H1 (cell line): ENCODE data around the gene EGR4. TPM values are rescaled to one million over a fixed set of nuclear protein-coding genes. Genes with fewer than 3 reads are reported as not detected.
A peak's percentile ranks its signal among the peaks of the same experiment; 100 is the strongest.

Experiments
- CTCF ChIA-PET: fragments of 300-600 bp; sonication (Branson Sonifier 250); formaldehyde crosslinking; loops from one replicate; lab custom pipeline; 2021; ENCODE audit not compliant: partially characterized antibody; lab: Charles Lee
- POLR2A ChIA-PET: fragments of 300-600 bp; sonication (Branson Sonifier 250); formaldehyde crosslinking; loops from one replicate; lab custom pipeline; 2021; ENCODE audit warnings: inconsistent platforms; ENCODE audit not compliant: partially characterized antibody; lab: Charles Lee
- DNase-seq, 2 experiments: peaks; one replicate each; pipeline versions ENCODE4 v3.0.0 to v3.0.0-alpha.2; 2010 to 2022; ENCODE audit warnings: low spot score in 2 of 2, low read depth in 1 of 2, mixed read lengths in 1 of 2
- FAIRE-seq: peaks from 2 replicates; lab custom pipeline; 2011; peaks lifted over from hg19 to GRCh38; lab: Jason Lieb, UNC
- H2AFZ ChIP-seq: 2 replicates; pipeline ENCODE4 v1.8.1; 2012; ENCODE audit warnings: low read length, inconsistent platforms
- H2AK5ac ChIP-seq: 2 replicates; pipeline ENCODE4 v1.6.1; 2013; ENCODE audit warnings: low read depth, low read length
- H2BK120ac ChIP-seq: replicated peaks from 2 replicates; pipeline ENCODE3; 2013; ENCODE audit warnings: low read depth, low read length, inconsistent platforms
- H2BK12ac ChIP-seq: 2 replicates; pipeline ENCODE4 v1.6.1; 2013; ENCODE audit warnings: low read depth, low read length
- H2BK15ac ChIP-seq: 2 replicates; pipeline ENCODE4 v1.6.1; 2013; ENCODE audit warnings: low read length
- H2BK20ac ChIP-seq: 2 replicates; pipeline ENCODE4 v1.6.1; 2013; ENCODE audit warnings: low read length
- H2BK5ac ChIP-seq: 2 replicates; pipeline ENCODE4 v1.6.1; 2013; ENCODE audit warnings: low read depth, low read length
- H3K14ac ChIP-seq: 2 replicates; pipeline ENCODE4 v1.6.1; 2013; ENCODE audit warnings: inconsistent platforms; ENCODE audit not compliant: insufficient read length
- H3K18ac ChIP-seq: 2 replicates; pipeline ENCODE4 v1.6.1; 2013; ENCODE audit warnings: low read length; ENCODE audit errors: extremely low read depth
- H3K23ac ChIP-seq: 2 replicates; pipeline ENCODE4 v1.6.1; 2013; ENCODE audit warnings: inconsistent platforms; ENCODE audit not compliant: insufficient read length
- H3K23me2 ChIP-seq: 2 replicates; pipeline ENCODE4 v1.6.1; 2013; ENCODE audit warnings: low read depth, low read length
- H3K27ac ChIP-seq: 2 replicates; pipeline ENCODE4 v1.6.1; 2011; ENCODE audit warnings: low read depth, low read length, inconsistent platforms
- H3K27me3 ChIP-seq, 4 experiments: replicated peaks in 1 of 4; 1 replicate in 1 of 4; 2 replicates in 3 of 4; pipeline versions ENCODE4 v1.6.1 to v1.8.1; 2011 to 2013; ENCODE audit warnings: low read length in 3 of 4, mild to moderate bottlenecking in 3 of 4, inconsistent platforms in 2 of 4, mixed read lengths in 2 of 4, moderate library complexity in 1 of 4; ENCODE audit not compliant: control insufficient read depth in 3 of 4, insufficient read depth in 3 of 4; ENCODE audit errors: extremely low read depth in 1 of 4
- H3K36me3 ChIP-seq, 4 experiments: 2 replicates each; pipeline versions ENCODE4 v1.6.1 to v1.8.1; 2011 to 2013; ENCODE audit warnings: mild to moderate bottlenecking in 4 of 4, low read length in 3 of 4, moderate library complexity in 2 of 4, control low read depth in 1 of 4, inconsistent platforms in 1 of 4; ENCODE audit not compliant: insufficient read depth in 4 of 4, control insufficient read depth in 2 of 4
- H3K4ac ChIP-seq: replicated peaks from 2 replicates; pipeline ENCODE3; 2013; ENCODE audit warnings: low read length, low read depth, mixed read lengths, inconsistent platforms; ENCODE audit not compliant: insufficient read length
- H3K4me1 ChIP-seq, 4 experiments: replicated peaks in 1 of 4; 1 replicate in 1 of 4; 2 replicates in 3 of 4; pipeline versions ENCODE4 v1.6.1 to v1.8.1; 2011 to 2013; ENCODE audit warnings: low read length in 3 of 4, inconsistent platforms in 2 of 4, mixed read lengths in 1 of 4; ENCODE audit not compliant: insufficient read depth in 4 of 4, control insufficient read depth in 3 of 4
- H3K4me2 ChIP-seq, 2 experiments: 2 replicates each; pipeline versions ENCODE4 v1.6.1 to v1.8.1; 2011 to 2013; ENCODE audit warnings: low read depth in 2 of 2, low read length in 2 of 2, control low read depth in 1 of 2, inconsistent platforms in 1 of 2, mild to moderate bottlenecking in 1 of 2; ENCODE audit not compliant: insufficient read depth in 1 of 2
- H3K4me3 ChIP-seq, 4 experiments: fragments of 200-600, 300-600 bp in 1 of 4; sonication (generic), shearing (Covaris generic), sonication (Bioruptor Twin) in 1 of 4; 2 replicates each; pipeline versions ENCODE4 v1.5.1 to v1.8.1; 2011 to 2016; ENCODE audit warnings: low read length in 4 of 4, low read depth in 3 of 4, control low read depth in 2 of 4, inconsistent platforms in 2 of 4, mild to moderate bottlenecking in 2 of 4, mixed read lengths in 1 of 4, moderate library complexity in 1 of 4; ENCODE audit not compliant: insufficient read depth in 2 of 4; ENCODE audit errors: extremely low read depth in 1 of 4
- H3K56ac ChIP-seq: replicated peaks from 2 replicates; pipeline ENCODE3; 2013; ENCODE audit warnings: low read depth, mild to moderate bottlenecking, mixed read lengths, low read length, inconsistent platforms; ENCODE audit not compliant: insufficient read length
- H3K79me1 ChIP-seq: 2 replicates; pipeline ENCODE4 v1.6.1; 2013; ENCODE audit warnings: low read depth, low read length, control low read depth
- H3K79me2 ChIP-seq, 2 experiments: 2 replicates each; pipeline versions ENCODE4 v1.6.1 to v1.8.1; 2012 to 2013; ENCODE audit warnings: low read length in 2 of 2, mild to moderate bottlenecking in 2 of 2, inconsistent platforms in 1 of 2; ENCODE audit not compliant: insufficient read depth in 2 of 2, control insufficient read depth in 1 of 2
- H3K9ac ChIP-seq, 4 experiments: replicated peaks in 1 of 4; 1 replicate in 1 of 4; 2 replicates in 3 of 4; pipeline versions ENCODE4 v1.6.1 to v1.8.1; 2011 to 2013; ENCODE audit warnings: low read depth in 3 of 4, low read length in 3 of 4, control low read depth in 2 of 4, mild to moderate bottlenecking in 2 of 4, moderate library complexity in 2 of 4, inconsistent platforms in 1 of 4; ENCODE audit errors: extremely low read depth in 1 of 4
- H3K9me3 ChIP-seq, 2 experiments: 2 replicates each; pipeline versions ENCODE4 v1.6.1 to v1.8.1; 2012 to 2013; ENCODE audit warnings: mild to moderate bottlenecking in 2 of 2, moderate library complexity in 2 of 2, control low read depth in 1 of 2, inconsistent platforms in 1 of 2, low read depth in 1 of 2, low read length in 1 of 2, mixed read lengths in 1 of 2; ENCODE audit not compliant: insufficient read depth in 2 of 2
- H4K20me1 ChIP-seq, 2 experiments: replicated peaks in 1 of 2; 2 replicates each; pipeline versions ENCODE3 to v1.8.1; 2011 to 2013; ENCODE audit warnings: inconsistent platforms in 2 of 2, low read length in 2 of 2, mild to moderate bottlenecking in 1 of 2; ENCODE audit not compliant: insufficient read depth in 2 of 2, control insufficient read depth in 1 of 2
- H4K5ac ChIP-seq: 2 replicates; pipeline ENCODE4 v1.6.1; 2013; ENCODE audit warnings: low read length, low read depth, mixed read lengths, inconsistent platforms; ENCODE audit not compliant: insufficient read length
- H4K8ac ChIP-seq: 2 replicates; pipeline ENCODE4 v1.8.0; 2013; ENCODE audit warnings: mild to moderate bottlenecking, moderate library complexity, low read length, inconsistent platforms; ENCODE audit not compliant: insufficient read depth; ENCODE audit errors: extremely low read depth
- H4K91ac ChIP-seq: replicated peaks from 2 replicates; pipeline ENCODE3; 2013; ENCODE audit warnings: low read length, mixed read lengths, inconsistent platforms; ENCODE audit not compliant: insufficient read length
- KDM1A ChIP-seq: fragments of 200-600, 300-600 bp; sonication (generic); IDR thresholded peaks from 2 replicates; pipeline ENCODE4 v1.7.1; 2016; ENCODE audit warnings: mild to moderate bottlenecking, low read length, borderline replicate concordance
- MAX ChIP-seq: IDR thresholded peaks from 2 replicates; pipeline ENCODE4 v1.6.1; 2012; ENCODE audit warnings: inconsistent platforms
- PHF8 ChIP-seq: fragments of 200-600 bp; sonication (generic); conservative IDR thresholded peaks from 2 replicates; pipeline ENCODE4 v1.7.1; 2012; ENCODE audit warnings: low read depth, mild to moderate bottlenecking, inconsistent platforms, low read length, moderate library complexity
- POLR2A ChIP-seq, 2 experiments: IDR thresholded peaks; 1 replicate in 1 of 2; 2 replicates in 1 of 2; pipeline ENCODE4 v1.6.1; 2011; ENCODE audit warnings: low read depth in 2 of 2, low read length in 2 of 2, mild to moderate bottlenecking in 2 of 2; ENCODE audit errors: control extremely low read depth in 1 of 2
- POLR2AphosphoS5 ChIP-seq: IDR thresholded peaks from 2 replicates; pipeline ENCODE4 v1.6.1; 2011; ENCODE audit warnings: low read depth, low read length
- POU5F1 ChIP-seq: IDR thresholded peaks from 2 replicates; pipeline ENCODE4 v1.6.1; 2011; ENCODE audit warnings: low read depth, mild to moderate bottlenecking, low read length, moderate library complexity
- RNF2 ChIP-seq: fragments of 200-900, 300-1000 bp; sonication (generic); IDR thresholded peaks from 2 replicates; pipeline ENCODE4 v1.7.1; 2016; ENCODE audit warnings: borderline replicate concordance, low read depth, mild to moderate bottlenecking, antibody characterized with exemption, low read length; ENCODE audit not compliant: poor library complexity, severe bottlenecking; ENCODE audit errors: missing control alignments
- SIN3A ChIP-seq, 2 experiments: IDR thresholded peaks in 1 of 2; conservative IDR thresholded peaks in 1 of 2; 2 replicates each; pipeline ENCODE4 v1.6.1; 2011 to 2012; ENCODE audit warnings: low read length in 2 of 2, improper control_type of control experiment in 1 of 2, low read depth in 1 of 2, mild to moderate bottlenecking in 1 of 2
- SUZ12 ChIP-seq: fragments of 200-600 bp; sonication (generic); IDR thresholded peaks from 2 replicates; pipeline ENCODE4 v1.6.1; 2012; ENCODE audit warnings: mild to moderate bottlenecking, inconsistent platforms, low read length, moderate library complexity, mixed read lengths
- TAF7 ChIP-seq: optimal IDR thresholded peaks from 2 replicates; pipeline ENCODE3; 2011; ENCODE audit warnings: low read depth, mild to moderate bottlenecking, inconsistent platforms, low read length, moderate library complexity, borderline replicate concordance
- WGBS, 2 experiments: shearing (Covaris generic) in 1 of 2; methylation state at CpG; one replicate each; pipeline versions ENCODE4 v1.1.6 to v1.1.7; 2013 to 2015; ENCODE audit warnings: low lambda C conversion rate in 2 of 2, mixed read lengths in 2 of 2, inconsistent platforms in 1 of 2, low coverage in 1 of 2, missing lambda C conversion rate in 1 of 2; ENCODE audit not compliant: insufficient replicate concordance in 2 of 2, insufficient coverage in 1 of 2, insufficient read length in 1 of 2; ENCODE audit errors: extremely low coverage in 1 of 2, missing lambda C conversion rate in 1 of 2; 5-methylcytosine and 5-hydroxymethylcytosine counted together
- polyA plus RNA-seq, 7 experiments: library from polyadenylated mRNA; depleted of rRNA in 3 of 7; stranded (reverse) in 5 of 7; unstranded in 2 of 7; fragments of >200 nt in 5 of 7; fragments of 200-250 nt in 2 of 7; gene quantifications; 1 replicate in 5 of 7; 2 replicates in 1 of 7; 4 replicates in 1 of 7; pipeline versions ENCODE4 v1.2.1 to v1.2.3, GENCODE V29; 2011 to 2013; ENCODE audit warnings: missing spikeins in 2 of 7, mixed read lengths in 2 of 7
- total RNA-seq: library from RNA; stranded (reverse); fragmentation: NEBNext Ultra II Directional; extraction: Animal tissue kit (Norgen Biotek cat#: 25700); gene quantifications from 2 replicates; pipeline ENCODE4 v1.2.1, GENCODE V29; 2021

The EGR4 gene
- total and polyA plus RNA-seq, 2 of the 8 experiments (the other 6 are each of a cell fraction or from before 2014, with no cell fraction given): 0.20 TPM; not detected in 1

DNA sequence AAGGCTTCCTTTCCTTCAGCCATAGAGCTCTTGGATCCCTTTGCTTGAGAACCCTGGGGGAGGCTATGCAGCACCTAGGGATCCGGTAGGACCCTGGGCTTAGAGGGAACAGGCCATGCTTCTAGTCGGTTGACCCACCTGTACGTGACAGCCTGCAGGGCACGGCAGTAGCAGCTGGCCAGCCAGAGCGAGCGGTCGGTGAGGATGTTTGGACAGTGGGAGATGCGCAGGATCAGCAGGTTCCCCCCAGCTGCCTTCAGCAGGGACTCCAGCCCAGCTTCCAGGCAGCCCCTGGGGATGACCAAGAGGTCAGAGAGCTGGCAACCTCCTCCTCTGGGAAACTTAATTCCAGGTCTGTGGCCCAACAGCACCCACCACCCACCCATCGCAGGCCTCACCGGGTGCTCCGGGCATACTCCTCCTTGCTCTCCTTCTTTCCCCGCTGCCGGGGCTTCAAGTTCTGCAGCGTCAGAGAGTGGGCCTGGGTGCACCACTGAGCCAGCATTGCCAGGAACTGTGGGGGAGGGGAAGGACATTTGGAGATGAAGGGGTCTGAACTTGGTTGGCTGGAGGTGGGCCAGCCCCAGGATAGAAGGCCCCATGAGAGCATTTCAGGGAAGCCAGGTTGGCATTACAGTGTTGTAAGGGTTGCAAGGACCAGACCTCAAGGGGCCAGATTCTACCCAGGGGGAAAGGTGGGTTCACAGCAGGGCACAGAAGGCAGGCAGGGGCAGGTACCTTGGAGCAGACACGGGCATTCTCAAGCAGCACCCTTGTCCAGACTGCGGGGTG lies 29.6 kb downstream of the EGR4 start:
- Histone ChIP-seq H2BK120ac (no peak overlapping the region), H3K36me3 (peaks cover 3 to 20% (median 8%) of the 10 kb centered on the region in 4 experiments; a peak in 5 of 8 replicates), H3K56ac (no peak overlapping the region), H3K18ac (no peak overlapping the region), H3K9me3 (no peaks in the 10 kb centered on the region), H3K9ac (no peak overlapping the region), H3K79me1 (peaks cover 7% of the 10 kb centered on the region; the same call in 1 of the 2 replicates), H3K23ac (no peak overlapping the region), H3K27me3 (peaks cover 0 to 11% (median 9%) of the 10 kb centered on the region in 4 experiments; a peak in 6 of 7 replicates), H2AFZ (no peak overlapping the region), H2AK5ac (no peak overlapping the region), H4K5ac (no peak overlapping the region), H3K14ac (no peak overlapping the region), H2BK20ac (no peak overlapping the region), H3K27ac (no peak overlapping the region), H4K20me1 (peaks cover 7 to 26% of the 10 kb centered on the region in 2 experiments), H2BK15ac (no peak overlapping the region), H4K91ac (no peak overlapping the region), H3K4me1 (peaks cover 0 to 12% (median 8%) of the 10 kb centered on the region in 4 experiments; a peak in 5 of 7 replicates), H3K4me2 (no peak overlapping the region), H3K4ac (no peak overlapping the region), H2BK5ac (no peak overlapping the region), H2BK12ac (no peak overlapping the region), H3K79me2 (no peaks in the 10 kb centered on the region; a peak in 1 of 4 replicates), H3K23me2 (peaks cover 5% of the 10 kb centered on the region; the same call in 1 of the 2 replicates), H4K8ac (peak overlapping the region; percentile 5; the same call in 1 of the 2 replicates), H3K4me3 (no peak overlapping the region)
- CTCF ChIA-PET: interaction anchor here (1.0 to 3.9 kb wide), 4 partner anchors 16 to 370 kb away, joined by 3 to 24 read pairs (median 4); no protein-coding TSS in a partner anchor
- 96% methylated on average over 16 of the region's 16 CpGs; no CpG with 5 or more reads in 1 of the 2 experiments for WGBS, 2 experiments
- FAIRE-seq (no peak), DNase-seq (no peak)
- POLR2A ChIA-PET: interaction anchor here (0.6 to 3.0 kb wide), 7 partner anchors 10 to 58 kb away, joined by 3 to 11 read pairs (median 3); partner anchors contain the start of gene CCT7
- TF ChIP-seq MAX: no peak
- TF ChIP-seq POLR2AphosphoS5: no peak
- TF ChIP-seq KDM1A: no peak
- no peak for TF ChIP-seq POLR2A (IDR thresholded peaks at IDR 0.05; ENCODE audit: control extremely low read depth in 1 of 2, low read depth in 2 of 2, low read length in 2 of 2)
- no peak for TF ChIP-seq POU5F1
- no peak for TF ChIP-seq RNF2
- TF ChIP-seq SIN3A (conservative IDR thresholded peaks at IDR 0.05 in 1 of 2, IDR thresholded peaks at IDR 0.05 in 1 of 2; ENCODE audit: low read depth in 1 of 2, low read length in 2 of 2): no peak
- TF ChIP-seq SUZ12: no peak
- no peak for TF ChIP-seq TAF7
- TF ChIP-seq PHF8: no peak
